Neural cell (in vitro differentiated cells): Measurements from ENCODE around the gene PCDHB14.
A peak's percentile ranks its signal among the peaks of the same experiment; 100 is the strongest.

Experiments
- EP300 ChIP-seq: fragments of 450-650 bp; conservative IDR thresholded peaks from 2 replicates; pipeline ENCODE4 v1.6.1; 2014; ENCODE audit warnings: antibody characterized with exemption, mild to moderate bottlenecking, moderate library complexity; ENCODE audit not compliant: poor library complexity, severe bottlenecking
- EZH2 ChIP-seq: fragments of 200-600, 300-800 bp; shearing (Covaris generic), sonication (generic); IDR thresholded peaks from 2 replicates; pipeline ENCODE4 v1.6.1; 2014; ENCODE audit warnings: antibody characterized with exemption, low read length, borderline replicate concordance, mild to moderate bottlenecking; ENCODE audit not compliant: insufficient read depth, poor library complexity, severe bottlenecking
- MXI1 ChIP-seq: fragments of 450-650 bp; conservative IDR thresholded peaks from 2 replicates; pipeline ENCODE4 v1.6.1; 2014; ENCODE audit warnings: antibody characterized with exemption, mild to moderate bottlenecking; ENCODE audit not compliant: poor library complexity, severe bottlenecking
- POLR2AphosphoS5 ChIP-seq: IDR thresholded peaks from 2 replicates; pipeline ENCODE4 v1.6.1; 2012
- RAD21 ChIP-seq: fragments of 450-650 bp; conservative IDR thresholded peaks from 2 replicates; pipeline ENCODE4 v1.6.1; 2014; ENCODE audit warnings: antibody characterized with exemption, mild to moderate bottlenecking, moderate library complexity
- SMC3 ChIP-seq: fragments of 450-650 bp; conservative IDR thresholded peaks from 2 replicates; pipeline ENCODE4 v1.6.1; 2014; ENCODE audit warnings: antibody characterized with exemption, mild to moderate bottlenecking, moderate library complexity; ENCODE audit not compliant: poor library complexity
- TAF1 ChIP-seq: IDR thresholded peaks from 2 replicates; pipeline ENCODE4 v1.6.1; 2012; ENCODE audit warnings: low read depth
- TF ChIP-seq, protein P1 (sequence below): fragments of 450-650 bp; IDR thresholded peaks from 2 replicates; pipeline ENCODE4 v1.5.1; 2014; ENCODE audit warnings: antibody characterized with exemption, mild to moderate bottlenecking, moderate library complexity; ENCODE audit not compliant: poor library complexity, severe bottlenecking
- TF ChIP-seq, protein P2 (sequence below): IDR thresholded peaks from 2 replicates; pipeline ENCODE4 v1.6.1; 2012; ENCODE audit warnings: borderline replicate concordance

DNA sequence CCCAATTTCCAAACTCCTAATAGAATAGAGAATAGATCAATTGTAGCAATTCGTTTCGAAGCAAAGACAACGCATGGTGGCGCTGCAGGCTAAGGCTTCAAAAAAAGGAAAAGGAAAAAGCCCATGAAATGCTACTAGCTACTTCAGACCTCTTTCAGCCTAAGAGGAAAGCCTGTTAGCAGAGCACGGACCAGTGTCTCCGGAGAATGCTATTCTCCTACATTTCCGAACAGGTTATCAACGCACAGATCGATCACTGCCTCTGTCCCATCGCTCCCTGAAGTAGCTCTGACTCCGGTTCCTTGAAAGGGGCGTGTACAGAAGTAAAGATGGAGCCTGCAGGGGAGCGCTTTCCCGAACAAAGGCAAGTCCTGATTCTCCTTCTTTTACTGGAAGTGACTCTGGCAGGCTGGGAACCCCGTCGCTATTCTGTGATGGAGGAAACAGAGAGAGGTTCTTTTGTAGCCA lies 22.1 kb downstream of the PCDHB14 start, which contains the start of gene PCDHB15:
- TF ChIP-seq, protein P1, sequence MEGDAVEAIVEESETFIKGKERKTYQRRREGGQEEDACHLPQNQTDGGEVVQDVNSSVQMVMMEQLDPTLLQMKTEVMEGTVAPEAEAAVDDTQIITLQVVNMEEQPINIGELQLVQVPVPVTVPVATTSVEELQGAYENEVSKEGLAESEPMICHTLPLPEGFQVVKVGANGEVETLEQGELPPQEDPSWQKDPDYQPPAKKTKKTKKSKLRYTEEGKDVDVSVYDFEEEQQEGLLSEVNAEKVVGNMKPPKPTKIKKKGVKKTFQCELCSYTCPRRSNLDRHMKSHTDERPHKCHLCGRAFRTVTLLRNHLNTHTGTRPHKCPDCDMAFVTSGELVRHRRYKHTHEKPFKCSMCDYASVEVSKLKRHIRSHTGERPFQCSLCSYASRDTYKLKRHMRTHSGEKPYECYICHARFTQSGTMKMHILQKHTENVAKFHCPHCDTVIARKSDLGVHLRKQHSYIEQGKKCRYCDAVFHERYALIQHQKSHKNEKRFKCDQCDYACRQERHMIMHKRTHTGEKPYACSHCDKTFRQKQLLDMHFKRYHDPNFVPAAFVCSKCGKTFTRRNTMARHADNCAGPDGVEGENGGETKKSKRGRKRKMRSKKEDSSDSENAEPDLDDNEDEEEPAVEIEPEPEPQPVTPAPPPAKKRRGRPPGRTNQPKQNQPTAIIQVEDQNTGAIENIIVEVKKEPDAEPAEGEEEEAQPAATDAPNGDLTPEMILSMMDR: peak; percentile 51
- TF ChIP-seq EP300: no peak
- TF ChIP-seq EZH2: no peak
- no peak for TF ChIP-seq POLR2AphosphoS5
- TF ChIP-seq RAD21: peak; percentile 57
- no peak for TF ChIP-seq TAF1
- TF ChIP-seq, protein P2, sequence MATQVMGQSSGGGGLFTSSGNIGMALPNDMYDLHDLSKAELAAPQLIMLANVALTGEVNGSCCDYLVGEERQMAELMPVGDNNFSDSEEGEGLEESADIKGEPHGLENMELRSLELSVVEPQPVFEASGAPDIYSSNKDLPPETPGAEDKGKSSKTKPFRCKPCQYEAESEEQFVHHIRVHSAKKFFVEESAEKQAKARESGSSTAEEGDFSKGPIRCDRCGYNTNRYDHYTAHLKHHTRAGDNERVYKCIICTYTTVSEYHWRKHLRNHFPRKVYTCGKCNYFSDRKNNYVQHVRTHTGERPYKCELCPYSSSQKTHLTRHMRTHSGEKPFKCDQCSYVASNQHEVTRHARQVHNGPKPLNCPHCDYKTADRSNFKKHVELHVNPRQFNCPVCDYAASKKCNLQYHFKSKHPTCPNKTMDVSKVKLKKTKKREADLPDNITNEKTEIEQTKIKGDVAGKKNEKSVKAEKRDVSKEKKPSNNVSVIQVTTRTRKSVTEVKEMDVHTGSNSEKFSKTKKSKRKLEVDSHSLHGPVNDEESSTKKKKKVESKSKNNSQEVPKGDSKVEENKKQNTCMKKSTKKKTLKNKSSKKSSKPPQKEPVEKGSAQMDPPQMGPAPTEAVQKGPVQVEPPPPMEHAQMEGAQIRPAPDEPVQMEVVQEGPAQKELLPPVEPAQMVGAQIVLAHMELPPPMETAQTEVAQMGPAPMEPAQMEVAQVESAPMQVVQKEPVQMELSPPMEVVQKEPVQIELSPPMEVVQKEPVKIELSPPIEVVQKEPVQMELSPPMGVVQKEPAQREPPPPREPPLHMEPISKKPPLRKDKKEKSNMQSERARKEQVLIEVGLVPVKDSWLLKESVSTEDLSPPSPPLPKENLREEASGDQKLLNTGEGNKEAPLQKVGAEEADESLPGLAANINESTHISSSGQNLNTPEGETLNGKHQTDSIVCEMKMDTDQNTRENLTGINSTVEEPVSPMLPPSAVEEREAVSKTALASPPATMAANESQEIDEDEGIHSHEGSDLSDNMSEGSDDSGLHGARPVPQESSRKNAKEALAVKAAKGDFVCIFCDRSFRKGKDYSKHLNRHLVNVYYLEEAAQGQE: no peak
- no peak for TF ChIP-seq MXI1
- TF ChIP-seq SMC3: peak; percentile 48
